ENCODE data around the gene ASB3.

GRCh38 chr2:53802617-53803151 is 15.9 kb upstream of the ASB3 start:
- TF ChIP-seq CTCF (IDR thresholded peaks at IDR 0.05) (no peak), POLR2A (IDR thresholded peaks at IDR 0.05) (no peak)
